HG03469 (cell line): ENCODE results near the gene CLCN2.

Source experiments
- ATAC-seq: cut with Tn5 transposase; IDR thresholded peaks from one replicate; pipeline ENCODE4 v1.9.1; 2021; ENCODE audit warnings: mild to moderate bottlenecking, moderate library complexity, moderate number of reproducible peaks; ENCODE audit not compliant: unreplicated experiment

CLCN2 gene

DNA sequence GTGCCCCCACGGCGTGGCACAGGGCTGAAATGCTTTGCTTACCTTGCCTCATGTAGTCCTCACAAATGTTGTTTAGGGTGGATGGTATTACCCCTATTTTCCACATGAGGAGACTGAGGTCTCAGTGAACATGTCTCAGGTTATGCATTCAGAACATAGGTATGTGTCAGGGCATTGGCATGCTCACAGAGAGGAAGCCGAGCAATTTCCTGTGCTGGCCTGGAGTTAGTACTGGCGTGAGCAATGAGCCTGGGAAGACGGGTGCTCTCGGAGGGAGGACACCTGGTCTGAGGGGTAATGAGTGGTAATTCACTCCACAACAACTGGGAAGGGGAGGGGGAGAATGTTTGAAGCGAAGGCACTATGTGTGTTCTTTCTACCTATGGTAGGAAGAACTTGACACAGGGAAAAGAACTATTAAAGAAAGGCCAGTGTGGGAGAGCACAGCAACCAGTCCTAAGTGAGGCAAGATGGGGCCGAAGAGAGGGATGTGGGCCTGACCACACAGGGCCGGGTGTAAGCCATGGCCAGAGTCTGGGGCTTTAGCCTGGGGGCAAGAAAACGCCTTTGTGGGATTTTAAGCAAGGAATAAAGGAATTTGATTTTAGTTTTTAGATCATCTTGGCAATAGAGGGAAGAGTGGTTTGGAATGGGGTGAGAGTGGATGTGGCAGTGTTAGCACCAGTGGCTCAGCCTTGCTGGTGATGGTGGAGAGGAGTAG lies 28.9 kb downstream of the CLCN2 start:
- no peak for ATAC-seq

GRCh38 chr3:184328516-184328915 lies 32.9 kb downstream of the CLCN2 start:
- ATAC-seq: no peak

DNA sequence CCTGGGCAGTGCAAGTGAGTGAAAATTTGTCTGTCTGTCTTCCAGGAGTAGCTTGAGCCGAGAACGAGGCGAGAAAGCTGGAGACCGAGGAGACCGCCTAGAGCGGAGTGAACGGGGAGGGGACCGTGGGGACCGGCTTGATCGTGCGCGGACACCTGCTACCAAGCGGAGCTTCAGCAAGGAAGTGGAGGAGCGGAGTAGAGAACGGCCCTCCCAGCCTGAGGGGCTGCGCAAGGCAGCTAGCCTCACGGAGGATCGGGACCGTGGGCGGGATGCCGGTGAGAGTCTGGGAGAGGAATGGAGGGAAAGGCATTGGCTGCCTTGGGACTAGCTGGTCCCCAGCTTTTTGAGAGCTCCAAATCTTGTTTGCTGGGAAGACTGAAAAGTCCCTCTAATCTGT lies 34.2 kb downstream of the CLCN2 start:
- ATAC-seq: no peak

DNA sequence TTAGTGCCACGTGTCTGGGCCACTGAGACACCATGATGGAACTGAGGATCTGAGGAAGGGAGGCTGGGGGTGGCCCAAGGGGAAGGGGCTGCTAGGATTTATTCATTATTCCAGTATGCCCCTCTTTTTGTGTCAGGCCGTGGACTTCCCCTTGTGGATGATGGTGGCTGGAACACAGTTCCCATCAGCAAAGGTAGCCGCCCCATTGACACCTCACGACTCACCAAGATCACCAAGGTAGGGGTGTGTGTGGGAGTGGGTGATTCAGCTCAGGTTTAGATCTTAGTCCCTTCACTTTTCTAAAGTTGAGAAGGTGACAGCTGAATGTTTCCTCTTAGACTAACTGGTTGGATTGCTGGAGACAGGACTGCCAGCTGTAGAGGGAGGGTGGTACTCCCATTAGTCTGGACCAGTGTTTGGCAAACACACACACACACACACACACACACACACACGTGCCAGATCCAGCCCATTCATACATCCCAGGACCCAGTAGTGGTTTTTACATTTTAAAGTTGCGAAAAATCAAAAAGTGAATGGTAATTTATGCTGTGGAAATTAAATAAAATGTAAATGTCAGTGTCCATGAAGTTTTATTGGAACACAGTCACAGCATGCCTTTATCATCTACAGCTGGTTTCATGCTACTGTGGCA lies 35.6 kb downstream of the CLCN2 start:
- no peak for ATAC-seq

GRCh38 chr3:184325269-184325668 lies 36.1 kb downstream of the CLCN2 start:
- ATAC-seq: no peak

DNA sequence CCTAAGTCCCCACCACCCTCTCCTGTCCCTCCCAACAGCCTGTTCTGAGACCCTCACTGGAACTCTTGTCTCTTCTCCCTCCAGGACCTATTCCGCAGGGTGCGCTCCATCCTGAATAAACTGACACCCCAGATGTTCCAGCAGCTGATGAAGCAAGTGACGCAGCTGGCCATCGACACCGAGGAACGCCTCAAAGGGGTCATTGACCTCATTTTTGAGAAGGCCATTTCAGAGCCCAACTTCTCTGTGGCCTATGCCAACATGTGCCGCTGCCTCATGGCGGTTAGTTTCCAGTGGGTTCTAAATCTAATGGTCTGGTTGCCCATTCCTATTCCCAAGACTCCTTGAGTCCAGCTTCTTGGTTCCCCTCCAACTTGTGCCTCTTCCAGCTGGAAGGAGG lies 37.7 kb downstream of the CLCN2 start:
- no peak for ATAC-seq

DNA sequence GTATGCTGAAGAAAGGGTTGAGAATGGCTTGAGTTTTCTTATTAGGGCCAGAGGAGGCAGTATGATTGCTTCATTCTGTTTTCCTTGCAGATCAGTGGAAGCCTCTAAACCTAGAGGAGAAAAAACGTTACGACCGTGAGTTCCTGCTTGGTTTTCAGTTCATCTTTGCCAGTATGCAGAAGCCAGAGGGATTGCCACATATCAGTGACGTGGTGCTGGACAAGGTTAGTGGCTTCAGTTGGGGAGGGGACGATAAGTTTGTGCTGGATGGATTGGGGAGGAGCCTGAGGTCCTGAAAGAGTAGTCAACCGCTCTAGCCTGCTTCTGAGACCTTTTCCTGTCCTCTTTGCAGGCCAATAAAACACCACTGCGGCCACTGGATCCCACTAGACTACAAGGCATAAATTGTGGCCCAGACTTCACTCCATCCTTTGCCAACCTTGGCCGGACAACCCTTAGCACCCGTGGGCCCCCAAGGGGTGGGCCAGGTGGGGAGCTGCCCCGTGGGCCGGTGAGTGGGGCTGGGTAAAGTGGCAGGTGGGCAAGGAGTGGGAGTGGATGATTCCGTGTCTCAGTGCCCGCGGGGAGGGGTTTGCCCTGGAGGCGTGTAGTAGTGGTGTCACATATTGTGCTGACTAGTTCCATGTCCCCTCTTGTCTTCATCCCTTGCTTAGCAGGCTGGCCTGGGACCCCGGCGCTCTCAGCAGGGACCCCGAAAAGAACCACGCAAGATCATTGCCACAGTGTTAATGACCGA lies 38.5 kb downstream of the CLCN2 start:
- ATAC-seq: no peak

GRCh38 chr3:184321666-184322065 lies 39.7 kb downstream of the CLCN2 start:
- no peak for ATAC-seq

- no peak for ATAC-seq
Measured at GRCh38 chr3:184320104-184320445, 41.3 kb downstream of the CLCN2 start.

- ATAC-seq: no peak
Measured at GRCh38 chr3:184317201-184317600, 44.2 kb downstream of the CLCN2 start.

- no peak for ATAC-seq
Measured at GRCh38 chr3:184316792-184317191, 44.6 kb downstream of the CLCN2 start.

DNA sequence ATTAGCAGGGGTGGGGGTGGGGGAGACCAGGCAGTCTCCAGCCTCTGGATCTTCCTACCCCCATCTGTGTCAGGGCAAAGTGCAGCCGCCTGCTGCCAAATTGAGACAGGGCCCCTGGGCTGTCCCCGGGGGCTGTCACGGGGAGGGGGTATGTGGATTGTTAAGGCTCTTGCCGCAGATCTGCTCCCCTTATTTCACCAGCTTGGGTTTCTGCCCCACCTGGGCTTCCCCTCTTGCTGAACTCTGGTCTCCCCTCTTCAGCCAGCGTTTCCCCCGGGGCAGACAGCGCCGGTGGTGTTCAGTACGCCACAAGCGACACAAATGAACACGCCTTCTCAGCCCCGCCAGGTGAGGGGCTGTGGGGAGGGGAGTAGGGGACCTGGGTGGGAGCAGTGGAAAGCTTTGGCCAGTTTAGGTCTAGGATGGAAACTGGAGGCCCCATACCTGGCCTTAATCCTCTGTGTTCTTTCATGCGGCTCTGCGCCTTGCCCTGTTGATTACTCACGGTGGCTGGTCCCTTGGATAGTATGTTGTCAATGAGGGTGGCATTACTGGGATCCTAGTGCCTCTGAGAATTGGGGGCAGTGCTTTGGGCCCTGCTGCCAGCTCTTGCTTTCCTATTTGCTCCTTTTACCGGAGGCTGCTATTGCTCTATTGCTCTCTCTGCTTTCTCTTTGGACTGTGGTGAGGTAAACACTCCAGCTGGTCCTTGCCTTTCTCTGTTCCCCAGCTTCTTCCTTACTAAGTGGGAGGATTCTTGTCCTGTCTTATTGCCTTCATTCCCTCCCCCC lies 45.3 kb downstream of the CLCN2 start:
- no peak for ATAC-seq

DNA sequence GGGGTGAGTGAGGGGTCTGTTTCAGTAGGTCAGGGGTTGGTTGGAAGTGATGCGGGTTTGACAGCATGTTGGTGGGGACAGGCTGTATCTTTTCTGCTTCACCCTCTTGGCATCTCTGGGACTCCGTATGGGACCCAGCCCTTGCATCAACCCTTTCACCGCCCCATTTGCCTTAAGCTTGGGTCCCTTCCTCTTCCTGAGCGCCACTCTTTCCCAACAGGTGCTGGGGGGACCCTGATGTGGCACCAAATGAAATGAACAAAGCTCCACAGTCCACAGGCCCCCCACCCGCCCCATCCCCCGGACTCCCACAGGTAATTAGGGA lies 45.9 kb downstream of the CLCN2 start:
- no peak for ATAC-seq

DNA sequence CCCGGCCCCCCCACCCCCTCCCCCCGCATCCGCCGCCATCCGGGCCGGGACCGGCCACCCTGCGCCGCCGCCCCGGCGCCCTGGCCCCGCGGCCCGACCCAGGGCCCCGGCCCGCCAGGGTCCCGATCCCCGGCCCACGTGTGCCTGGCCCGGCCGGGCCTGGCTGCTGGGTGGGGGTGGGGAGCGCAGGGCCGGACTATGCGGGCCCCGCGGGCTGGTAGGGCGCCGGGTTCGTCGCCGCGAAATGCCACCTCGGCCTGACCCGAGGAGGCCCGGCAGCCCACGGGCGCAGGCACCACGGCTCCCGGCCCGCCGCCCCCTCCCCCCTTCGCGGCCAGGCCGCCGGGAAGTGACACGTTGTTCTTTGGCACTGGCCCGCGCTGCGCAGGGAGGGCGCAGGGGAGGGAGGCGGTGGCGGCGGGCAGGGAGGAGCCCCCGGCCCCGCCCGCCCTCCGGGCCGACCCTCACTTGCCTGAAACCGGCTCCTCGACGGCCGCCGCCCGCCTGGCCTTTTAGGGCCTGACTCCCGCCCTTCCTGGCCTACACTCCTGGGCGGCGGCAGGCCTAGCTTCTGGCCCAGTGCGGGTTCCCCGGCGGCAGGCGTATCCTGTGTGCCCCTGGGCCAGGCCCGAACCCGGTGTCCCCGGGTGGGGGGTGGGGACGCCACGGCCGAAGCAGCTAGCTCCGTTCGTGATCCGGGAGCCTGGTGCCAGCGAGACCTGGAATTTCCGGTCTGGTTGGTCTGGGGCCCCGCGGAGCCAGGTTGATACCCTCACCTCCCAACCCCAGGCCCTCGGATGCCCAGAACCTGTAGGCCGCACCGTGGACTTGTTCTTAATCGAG lies 46.5 kb downstream of the CLCN2 start:
- ATAC-seq: peak; percentile 18

GRCh38 chr3:184314363-184314699 lies 47.1 kb downstream of the CLCN2 start, which contains the start of gene EIF4G1:
EIF4G1 (plus strand) TSS chr3:184314606; CDS start chr3:184315797, 1,191 bp downstream.
- ATAC-seq: peak; percentile 82

DNA sequence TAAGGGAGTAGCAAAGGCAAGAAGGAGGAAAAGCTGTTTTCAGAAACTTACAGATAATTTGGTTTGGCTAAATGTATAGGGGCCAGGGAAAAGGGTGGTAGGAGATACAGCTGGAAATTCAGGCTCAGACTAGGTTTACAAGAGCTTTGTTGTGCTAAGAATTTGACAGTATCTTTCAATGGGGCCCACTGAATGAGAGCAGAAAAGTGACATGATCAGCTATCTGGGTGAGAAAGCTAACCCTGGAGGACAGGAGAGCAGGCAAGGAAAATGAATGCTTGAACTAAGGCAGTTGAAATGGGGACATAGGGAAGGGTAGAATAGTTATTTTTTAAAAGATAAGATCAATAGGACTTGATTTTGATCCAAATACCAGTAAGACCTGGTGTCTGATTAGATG lies 49.8 kb downstream of the CLCN2 start:
- no peak for ATAC-seq

DNA sequence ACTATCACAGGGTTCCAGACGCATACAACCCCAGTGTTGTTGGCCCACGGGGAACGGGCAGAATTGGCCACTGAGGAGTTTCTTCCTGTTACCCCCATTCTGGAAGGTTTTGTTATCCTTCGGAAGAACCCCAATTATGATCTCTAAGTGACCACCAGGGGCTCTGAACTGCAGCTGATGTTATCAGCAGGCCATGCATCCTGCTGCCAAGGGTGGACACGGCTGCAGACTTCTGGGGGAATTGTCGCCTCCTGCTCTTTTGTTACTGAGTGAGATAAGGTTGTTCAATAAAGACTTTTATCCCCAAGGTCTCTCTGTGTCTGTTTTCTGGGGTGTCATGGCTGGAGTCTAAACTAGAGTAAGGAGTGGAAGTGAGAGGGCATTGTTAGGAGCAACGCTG lies 52.7 kb downstream of the CLCN2 start:
- no peak for ATAC-seq

GRCh38 chr3:184307915-184308314 lies 53.5 kb downstream of the CLCN2 start:
- ATAC-seq: no peak

- ATAC-seq: no peak
Measured at GRCh38 chr3:184306341-184306972, 54.9 kb downstream of the CLCN2 start.

GRCh38 chr3:184305577-184305976 lies 55.8 kb downstream of the CLCN2 start:
- ATAC-seq: no peak
